SK-MEL-5 (cell line): Measurements from ENCODE around the gene PSMF1. TPM values are rescaled to one million over a fixed set of nuclear protein-coding genes. Genes with fewer than 3 reads are reported as not detected.

Source experiments
- DNase-seq: peaks from one replicate; pipeline ENCODE4 v3.0.0-alpha.2; 2016; ENCODE audit warnings: low read depth, low spot score
- in situ Hi-C: cut with HindIII; loops from 2 replicates; pipeline ENCODE4 v1.10.0; 2016; ENCODE audit warnings: low sequenced_read_pairs, high pct_unique_total_duplicates, low pct_unique_long_range_greater_than_20kb
- total RNA-seq: library from RNA; depleted of rRNA; stranded (reverse); fragments of >200 nt; shearing (Covaris generic); gene quantifications from 2 replicates; pipeline ENCODE4 v1.2.3, GENCODE V29; 2014

PSMF1 gene
- total RNA-seq, 1 experiment from 2014 or later: 54.2 TPM

DNA sequence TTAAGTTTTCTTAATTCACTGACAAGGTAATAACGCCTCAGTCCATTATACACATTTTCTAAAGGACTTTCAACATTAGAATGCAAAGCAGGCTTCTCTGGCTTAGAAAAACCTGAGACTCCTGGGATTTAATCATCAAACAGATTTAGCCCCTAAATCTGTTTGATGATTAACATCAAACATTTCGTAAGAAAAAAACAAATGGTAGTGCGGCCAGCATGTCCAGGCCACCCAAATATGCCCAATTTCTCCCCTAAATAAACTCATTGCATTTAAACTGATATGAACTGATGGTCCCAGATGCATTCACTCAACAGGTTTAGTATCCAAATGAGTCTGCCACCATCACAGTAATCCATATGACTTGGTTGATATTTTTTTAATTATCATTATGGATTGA lies 60.2 kb downstream of the PSMF1 start:
- in situ Hi-C loops: no loop called here

DNA sequence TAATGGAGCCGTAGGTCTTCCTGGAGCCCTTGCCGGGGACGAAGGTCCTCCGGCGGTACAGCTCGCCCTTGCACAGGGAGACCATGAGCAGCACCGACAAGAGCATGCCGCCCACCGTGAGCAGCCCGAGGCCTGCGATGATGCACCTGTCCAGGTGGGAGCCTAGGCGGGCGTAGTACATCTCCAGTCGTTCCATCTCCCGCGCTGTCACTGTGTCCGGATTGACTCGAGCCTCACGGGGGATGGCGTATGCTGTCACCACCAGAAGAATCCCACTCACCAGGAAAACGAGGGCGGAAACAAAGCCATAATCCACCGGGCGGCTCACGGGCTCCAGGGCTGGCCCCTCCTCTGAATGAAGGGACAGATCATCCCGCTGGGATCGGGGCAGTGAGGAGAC lies 62.5 kb downstream of the PSMF1 start:
- in situ Hi-C loops: no loop called here

More for the DNA sequence above, 60.2 kb downstream of the PSMF1 start:
- DNase-seq: no peak

DNA sequence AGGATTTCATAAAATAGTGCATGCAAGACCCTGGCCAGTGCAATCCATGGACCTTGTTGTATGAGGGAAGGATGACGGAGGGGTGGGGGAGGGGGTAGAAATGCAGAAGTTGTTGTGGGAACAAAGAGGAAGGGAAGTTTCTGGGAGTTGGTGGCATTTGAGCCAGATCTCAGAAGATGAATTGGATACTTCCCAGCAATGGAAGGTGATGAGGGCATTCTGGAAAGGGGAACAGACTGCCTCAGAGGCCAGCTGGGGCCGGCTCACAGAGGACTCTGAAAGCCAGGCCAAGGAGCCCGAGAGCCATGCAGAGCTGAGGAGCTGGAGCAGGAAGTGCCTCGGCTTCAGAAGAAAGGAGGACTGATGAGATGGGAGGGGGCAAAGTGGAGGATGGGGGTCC lies 63.7 kb downstream of the PSMF1 start:
- in situ Hi-C loops: no loop called here
- no peak for DNase-seq

More for the DNA sequence above, 62.5 kb downstream of the PSMF1 start:
- no peak for DNase-seq

DNA sequence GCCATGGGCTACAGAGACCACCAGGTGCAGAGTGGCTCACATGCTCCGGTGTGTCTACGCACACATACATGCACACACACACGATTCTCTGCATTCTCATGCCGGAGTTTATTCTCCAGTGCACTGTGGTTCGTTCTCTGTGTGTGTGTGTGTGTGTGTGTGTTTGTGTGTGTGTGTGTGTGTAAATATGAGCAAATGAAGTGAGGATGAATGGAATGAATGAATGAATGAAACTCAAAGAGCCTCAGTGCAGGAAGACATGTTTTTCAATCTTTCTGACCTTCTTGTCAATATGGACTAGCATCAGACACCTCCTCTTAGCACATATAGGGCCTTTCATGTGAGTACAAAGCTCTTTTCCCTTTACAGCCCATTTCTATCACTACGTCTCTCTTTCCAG lies 64.8 kb downstream of the PSMF1 start:
- in situ Hi-C loops: no loop called here
- DNase-seq: no peak

DNA sequence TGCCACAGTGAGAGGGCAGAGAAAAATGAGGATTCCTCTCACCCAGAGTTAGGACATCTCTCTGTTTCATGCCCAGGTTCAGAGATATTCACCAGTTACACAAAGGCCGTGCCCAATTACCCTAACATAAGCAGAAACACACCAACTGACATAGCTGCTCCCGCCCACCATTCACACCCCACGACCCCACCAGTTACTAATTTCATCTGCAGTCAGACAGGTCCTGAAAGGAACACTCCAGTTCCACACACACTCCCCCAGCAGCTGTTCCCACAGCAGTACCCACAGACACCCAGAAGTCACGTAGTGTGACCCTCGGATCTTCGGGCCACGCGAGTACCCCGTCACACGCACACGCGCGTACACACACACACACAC lies 65.8 kb downstream of the PSMF1 start:
- in situ Hi-C loops: no loop called here
- no peak for DNase-seq

DNA sequence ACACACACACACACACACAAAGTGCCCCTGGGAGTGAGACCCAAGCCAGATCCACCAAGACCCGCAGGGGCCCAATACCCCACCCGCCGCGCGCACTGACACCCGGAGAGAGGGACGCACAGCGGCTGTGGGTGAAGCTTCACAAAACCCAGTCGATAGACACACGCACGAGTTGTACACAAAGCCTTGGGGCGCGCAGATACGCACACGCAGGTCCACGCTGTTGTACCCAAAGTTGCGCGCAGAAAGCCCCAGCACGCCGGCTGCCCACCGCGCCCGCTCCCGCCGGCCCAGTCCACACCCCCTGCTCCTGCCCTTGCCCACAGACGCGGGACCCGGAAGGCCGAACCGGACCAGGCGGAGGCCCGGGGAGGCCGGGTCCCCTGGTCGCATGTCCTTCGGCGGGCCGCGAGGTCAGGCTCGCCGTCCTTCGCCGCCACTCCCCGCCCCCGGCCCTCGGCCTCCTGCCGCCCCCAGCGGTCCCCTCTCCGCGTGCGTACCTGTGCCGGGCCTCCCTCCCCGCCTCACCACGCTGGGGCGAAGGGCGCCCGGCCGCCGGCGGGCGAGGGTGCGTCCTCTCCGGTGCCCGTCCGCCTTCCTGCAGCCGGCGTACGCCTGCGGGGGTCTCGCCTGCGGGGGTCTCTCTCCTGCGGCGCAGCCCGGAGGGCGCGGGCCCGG lies 66.4 kb downstream of the PSMF1 start, which contains the start of gene TMEM74B:
Gene TMEM74B, minus strand, starts transcription at position 344 of the 678 bp plus-strand sequence. CDS start 1,180 bp downstream, outside the sequence.
- in situ Hi-C loops: no loop called here
- no peak for DNase-seq

DNA sequence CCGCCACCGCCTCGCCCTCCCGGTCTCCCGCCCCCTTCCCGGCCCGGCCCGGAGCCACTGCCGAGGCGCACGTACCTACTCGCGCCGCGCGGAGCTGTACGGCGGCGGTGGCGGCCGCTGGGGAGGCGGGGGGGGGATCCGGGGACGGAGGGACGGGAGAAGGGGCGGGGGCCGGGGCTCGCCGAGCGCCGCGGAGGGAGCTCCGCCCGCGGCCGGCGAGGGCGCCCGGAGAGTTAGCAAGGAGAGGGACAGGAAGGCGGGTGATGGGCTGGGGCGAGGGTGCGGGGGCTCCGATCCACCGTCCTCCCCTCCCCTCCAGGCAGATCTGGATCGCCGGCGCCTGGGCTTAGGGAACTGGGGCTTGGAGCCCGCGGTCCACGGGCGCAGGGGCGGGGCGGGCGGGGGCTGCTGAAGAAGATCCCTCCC lies 66.9 kb downstream of the PSMF1 start:
- in situ Hi-C loops: no loop called here
- peak; percentile 28 for DNase-seq

DNA sequence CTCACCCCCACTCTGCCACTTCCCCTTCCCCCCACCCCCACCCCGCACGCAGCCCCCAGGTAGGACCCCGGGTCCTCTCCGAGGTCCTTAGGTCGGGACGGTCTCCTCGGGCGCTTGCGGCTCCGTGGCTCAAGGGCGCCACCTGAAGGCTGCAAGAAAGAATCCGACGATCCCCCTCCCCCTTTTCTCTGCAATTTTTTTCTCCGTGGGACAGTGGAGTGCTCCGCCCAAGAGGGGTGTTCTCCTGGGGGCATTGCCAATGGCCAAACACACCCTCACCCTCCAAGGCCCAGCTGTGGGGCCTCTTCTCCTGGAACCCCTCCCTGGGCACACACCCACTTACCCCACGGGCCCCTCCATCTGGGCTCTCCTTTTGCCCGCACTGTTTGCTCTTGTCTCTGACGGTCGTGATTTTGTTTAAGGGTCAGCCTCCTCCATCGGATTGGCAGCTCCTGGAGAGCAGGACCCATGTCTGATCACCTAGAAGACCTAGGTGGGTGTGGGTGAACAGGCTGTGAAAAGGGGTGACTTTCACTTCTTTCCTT lies 67.5 kb downstream of the PSMF1 start:
- peak; percentile 77 for DNase-seq
- in situ Hi-C loops: no loop called here

DNA sequence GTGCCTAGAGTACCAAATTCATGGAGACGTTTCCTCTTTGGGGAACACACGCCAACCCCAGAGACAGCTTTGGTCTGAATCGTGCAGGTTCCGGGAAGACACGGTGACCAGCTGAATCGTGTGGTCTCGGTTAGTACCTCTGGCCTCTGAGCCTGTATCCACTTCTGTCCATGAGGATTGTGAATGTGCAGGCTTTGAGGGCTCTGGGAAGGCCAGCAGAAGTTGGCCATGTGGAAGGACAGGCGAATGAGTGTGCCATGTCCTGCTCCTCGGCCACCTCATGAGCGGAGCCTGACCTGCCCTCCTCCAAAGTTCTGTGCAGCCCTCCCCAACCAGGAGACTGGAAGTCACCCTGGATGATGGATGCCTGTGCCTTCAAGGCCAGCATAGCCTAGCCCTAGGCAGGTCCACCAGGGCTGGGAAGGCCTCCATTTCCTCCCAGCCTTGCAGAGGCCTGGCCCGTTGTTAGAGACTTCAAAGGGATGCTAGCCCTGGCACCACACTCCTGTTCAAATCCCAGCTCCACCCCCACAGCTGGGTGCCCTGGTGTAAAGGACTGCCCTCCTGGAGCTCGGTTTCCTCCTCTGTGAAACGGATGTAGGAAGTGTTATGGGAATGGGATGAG lies 68.1 kb downstream of the PSMF1 start:
- DNase-seq: no peak
- in situ Hi-C loops: no loop called here

DNA sequence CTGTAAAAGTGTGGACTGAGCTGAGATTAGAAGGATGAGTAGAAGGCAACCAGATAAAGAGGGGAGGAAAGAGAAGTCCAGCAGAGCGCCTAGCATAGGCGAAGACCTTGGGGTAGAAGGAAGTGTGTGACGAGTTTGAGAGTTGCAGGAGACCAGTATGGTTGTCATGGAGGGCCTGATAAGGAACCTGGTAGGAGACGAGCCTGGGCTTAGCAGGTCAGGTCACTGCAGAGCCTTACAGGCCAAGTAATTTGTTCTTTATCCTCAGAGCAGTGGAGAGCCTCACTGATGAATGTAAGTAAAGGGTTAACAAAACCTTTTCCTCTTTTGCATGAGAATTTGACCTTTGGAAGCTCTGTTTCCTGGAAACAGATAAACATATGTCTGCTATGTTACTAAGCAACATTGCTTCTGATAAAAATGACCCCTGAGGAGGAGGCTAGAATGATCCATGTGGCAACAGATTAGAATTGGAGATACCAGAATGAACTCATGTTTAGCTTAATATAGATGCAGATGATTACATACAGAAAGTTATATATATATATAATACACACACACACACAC lies 69.3 kb downstream of the PSMF1 start:
- peak; percentile 29 for DNase-seq
- in situ Hi-C loops: no loop called here

DNA sequence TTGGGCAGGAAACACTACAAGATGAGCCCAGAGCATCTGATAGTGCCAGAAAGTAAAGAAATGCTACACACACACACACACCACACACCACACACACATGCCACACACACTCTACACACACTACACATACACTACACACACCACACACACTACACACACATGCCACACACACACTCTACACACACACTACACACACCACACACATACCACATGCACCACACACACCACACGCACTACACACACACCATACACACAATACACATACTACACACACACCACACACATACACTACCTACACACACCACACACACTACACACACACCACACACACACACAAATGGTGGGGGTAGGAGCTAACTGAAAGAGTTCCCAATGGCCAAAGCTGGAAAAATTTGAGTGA lies 69.9 kb downstream of the PSMF1 start:
- DNase-seq: no peak
- in situ Hi-C loops: no loop called here

DNA sequence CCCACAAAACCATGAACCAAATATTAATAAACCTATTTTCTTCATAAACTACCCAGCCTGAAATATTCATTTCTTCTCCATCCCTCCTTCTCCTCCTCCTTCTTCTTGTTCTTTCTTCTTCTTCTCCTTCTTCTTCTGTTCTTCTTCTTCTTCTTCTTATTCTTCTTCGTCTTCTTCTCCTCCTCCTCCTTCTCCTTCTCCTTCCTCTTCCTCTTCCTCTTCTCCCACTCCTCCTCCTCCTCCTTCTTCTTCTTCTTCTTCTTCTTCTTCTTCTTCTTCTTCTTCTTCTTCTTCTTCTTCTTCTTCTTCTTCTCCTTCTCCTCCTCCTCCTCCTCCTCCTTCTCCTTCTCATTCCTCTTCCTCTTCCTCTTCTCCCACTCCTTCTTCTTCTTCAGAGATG lies 71.4 kb downstream of the PSMF1 start:
- DNase-seq: no peak

DNA sequence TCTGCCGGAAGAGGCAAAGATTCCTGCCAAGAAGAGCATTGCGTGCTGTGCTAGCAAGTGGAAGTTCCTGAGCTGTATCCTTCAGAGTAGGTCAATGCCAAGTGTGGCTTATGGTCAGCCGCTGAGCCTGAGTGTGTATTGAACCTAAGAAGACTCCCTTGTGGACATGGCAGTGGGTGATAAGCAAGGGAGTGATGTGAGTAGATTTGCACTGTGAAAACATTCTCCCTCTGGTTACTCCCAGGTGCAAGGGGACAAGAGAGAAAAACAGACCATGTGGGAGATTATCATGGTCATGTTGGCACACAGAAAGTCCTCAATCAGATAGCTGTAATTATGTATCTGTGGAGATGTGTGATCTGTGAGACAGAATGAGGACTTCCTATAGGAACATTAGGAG lies 72.4 kb downstream of the PSMF1 start:
- DNase-seq: no peak
- in situ Hi-C loops: no loop called here

More for the DNA sequence above, 71.4 kb downstream of the PSMF1 start:
- in situ Hi-C loops: no loop called here

DNA sequence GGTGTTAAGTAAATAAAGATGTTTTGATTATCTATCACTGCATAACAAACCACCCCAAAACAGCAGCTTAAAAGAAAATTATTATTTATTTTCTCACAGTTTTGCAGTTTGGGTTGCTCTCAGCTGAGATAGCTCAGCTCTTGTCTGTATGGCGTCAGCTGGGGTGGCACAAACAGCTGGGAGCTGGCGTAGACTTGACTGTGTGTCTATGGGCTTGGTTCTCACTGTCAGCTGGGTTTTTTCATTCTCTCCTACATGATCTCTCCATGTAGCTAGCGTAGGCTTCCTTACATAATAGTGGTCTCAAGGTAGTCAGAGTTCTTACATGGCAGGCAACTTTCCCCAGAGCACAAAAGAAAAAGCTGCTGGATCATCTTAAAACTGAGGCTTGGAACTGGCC lies 72.9 kb downstream of the PSMF1 start:
- in situ Hi-C loops: no loop called here
- DNase-seq: no peak

DNA sequence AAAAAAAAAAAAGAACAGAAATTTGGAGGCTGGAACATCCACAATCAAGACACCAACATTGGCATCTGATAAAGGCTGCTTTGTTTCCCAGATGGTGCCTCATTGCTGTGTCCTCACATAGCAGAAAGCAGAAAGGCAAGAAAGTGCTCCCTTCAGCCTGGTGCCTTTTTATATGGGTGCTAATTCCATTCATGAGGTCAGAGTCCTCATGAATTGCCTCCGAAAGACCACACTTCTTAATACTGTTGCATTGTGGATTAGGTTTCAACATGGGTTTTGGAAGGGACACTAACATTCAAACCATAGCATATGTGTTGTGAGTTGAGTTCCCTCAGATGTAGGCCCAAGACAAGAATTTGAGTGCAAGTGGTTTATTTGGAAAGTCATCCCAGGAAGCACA lies 76.8 kb downstream of the PSMF1 start:
- in situ Hi-C loops: no loop called here

DNA sequence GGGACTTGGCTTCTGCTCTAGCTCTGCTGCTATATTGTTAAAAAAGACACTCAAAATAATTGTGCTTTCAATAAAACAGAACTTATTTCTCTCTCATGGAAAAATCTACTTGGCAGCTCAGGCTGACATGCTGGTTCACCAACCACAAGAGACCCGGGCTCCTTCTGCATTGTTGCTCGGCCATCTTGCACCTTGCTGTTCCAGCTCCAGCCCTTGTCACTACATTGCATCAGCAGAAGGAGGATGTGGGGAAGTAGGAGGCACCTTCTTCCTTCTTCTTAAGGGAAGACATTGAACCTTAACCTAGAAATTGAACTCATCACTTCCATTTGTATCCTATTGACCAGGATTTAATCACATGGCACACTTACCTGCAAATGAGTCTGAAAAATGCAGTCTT lies 78.2 kb downstream of the PSMF1 start:
- DNase-seq: no peak
- in situ Hi-C loops: no loop called here

More for the DNA sequence above, 76.8 kb downstream of the PSMF1 start:
- no peak for DNase-seq

DNA sequence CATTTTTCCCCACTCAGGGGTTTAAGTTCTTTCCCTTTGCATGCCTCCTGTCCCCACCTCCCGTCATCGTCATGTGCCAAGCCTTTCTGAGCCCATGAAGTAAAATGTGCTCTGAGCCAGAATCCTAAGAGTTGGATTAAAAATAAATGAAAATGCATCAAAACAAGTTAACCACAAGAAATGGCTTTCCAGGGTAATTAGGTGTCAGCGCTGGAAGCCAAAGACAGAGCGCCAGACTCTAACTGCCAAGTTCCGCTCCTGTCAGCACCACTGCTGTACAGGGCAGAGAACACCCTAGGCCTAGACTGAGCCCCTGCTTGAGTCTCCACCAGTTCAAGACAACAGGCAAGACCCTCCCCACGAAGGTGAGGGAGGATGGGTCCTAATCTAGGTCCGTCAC lies 79.4 kb downstream of the PSMF1 start:
- no peak for DNase-seq
- in situ Hi-C loops: no loop called here

DNA sequence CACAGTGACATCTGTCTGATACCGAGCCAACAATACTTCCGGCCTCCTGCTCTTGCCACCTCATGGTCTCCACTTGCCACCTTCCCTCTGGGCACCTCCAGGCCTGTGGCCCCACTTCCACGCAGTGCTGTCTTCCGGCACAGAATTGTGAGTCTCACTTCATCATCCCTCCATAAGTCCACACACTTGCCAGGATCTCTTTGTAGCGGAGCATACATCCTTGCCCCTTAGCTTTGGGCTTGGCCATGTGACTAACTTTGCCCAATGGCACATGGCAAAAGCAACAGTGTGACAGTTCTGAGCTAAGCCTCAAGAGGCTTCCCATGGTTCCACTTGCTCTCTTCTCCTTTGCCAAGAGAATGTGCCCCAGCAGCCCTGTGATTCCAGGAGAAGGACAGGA lies 80.3 kb downstream of the PSMF1 start:
- in situ Hi-C loops: no loop called here
- DNase-seq: no peak
